PFSK-1 (cell line): ENCODE measurements around the gene QSOX1.

ENCODE experiments used
- FOXP2 ChIP-seq: optimal IDR thresholded peaks from 2 replicates; pipeline ENCODE3; 2011; ENCODE audit warnings: borderline replicate concordance, control low read depth, inconsistent platforms; ENCODE audit not compliant: insufficient read depth; ENCODE audit errors: extremely low read length, extremely low read depth
- POLR2AphosphoS5 ChIP-seq: IDR thresholded peaks from 2 replicates; pipeline ENCODE4 v1.6.1; 2012; ENCODE audit warnings: low read depth, mild to moderate bottlenecking, control low read depth, low read length, moderate library complexity
- REST ChIP-seq, 2 experiments: IDR thresholded peaks; 2 replicates each; pipeline versions ENCODE4 v1.6.1 to v1.8.0; 2011 to 2012; ENCODE audit warnings: low read depth in 2 of 2, low read length in 2 of 2, control low read depth in 1 of 2, inconsistent platforms in 1 of 2, mild to moderate bottlenecking in 1 of 2, moderate library complexity in 1 of 2; ENCODE audit not compliant: insufficient read depth in 1 of 2
- SIN3A ChIP-seq: IDR thresholded peaks from 2 replicates; pipeline ENCODE4 v1.6.1; 2012; ENCODE audit warnings: mild to moderate bottlenecking, low read length, moderate library complexity, borderline replicate concordance; ENCODE audit not compliant: insufficient read depth
- TAF1 ChIP-seq: IDR thresholded peaks from 2 replicates; pipeline ENCODE4 v1.6.1; 2012; ENCODE audit warnings: low read length, control low read depth, borderline replicate concordance; ENCODE audit not compliant: insufficient read depth

QSOX1 gene

GRCh38 chr1:180238675-180239074, 84.0 kb downstream of the QSOX1 start:
- no peak for TF ChIP-seq SIN3A

- TF ChIP-seq REST (IDR thresholded peaks at IDR 0.05; ENCODE audit: insufficient read depth in 1 of 2, low read depth in 2 of 2, low read length in 2 of 2) (no peak), TAF1 (no peak), SIN3A (no peak), POLR2AphosphoS5 (no peak), FOXP2 (no peak)
Measured at GRCh38 chr1:180239145-180240096, 84.8 kb downstream of the QSOX1 start.

GRCh38 chr1:180241716-180242544, 87.3 kb downstream of the QSOX1 start:
- TF ChIP-seq REST (IDR thresholded peaks at IDR 0.05; ENCODE audit: insufficient read depth in 1 of 2, low read depth in 2 of 2, low read length in 2 of 2): peak; percentile 75 to 92
- no peak for TF ChIP-seq POLR2AphosphoS5

GRCh38 chr1:180243517-180244221, 89.0 kb downstream of the QSOX1 start:
- TF ChIP-seq FOXP2 (no peak), TAF1 (no peak), REST (IDR thresholded peaks at IDR 0.05; ENCODE audit: insufficient read depth in 1 of 2, low read depth in 2 of 2, low read length in 2 of 2) (no peak), SIN3A (no peak), POLR2AphosphoS5 (no peak)

- TF ChIP-seq SIN3A (no peak), FOXP2 (no peak), TAF1 (no peak), POLR2AphosphoS5 (no peak)
Measured at GRCh38 chr1:180244840-180245239, 90.2 kb downstream of the QSOX1 start.

GRCh38 chr1:180246579-180246978, 91.9 kb downstream of the QSOX1 start:
- no peak for TF ChIP-seq REST (IDR thresholded peaks at IDR 0.05; ENCODE audit: insufficient read depth in 1 of 2, low read depth in 2 of 2, low read length in 2 of 2)
- no peak for TF ChIP-seq POLR2AphosphoS5
- no peak for TF ChIP-seq TAF1
- no peak for TF ChIP-seq FOXP2
- TF ChIP-seq SIN3A: no peak
